Hematopoietic multipotent progenitor cell (in vitro differentiated cells): ENCODE measurements around the gene ABHD14A. TPM values are rescaled to one million over a fixed set of nuclear protein-coding genes. Genes with fewer than 3 reads are reported as not detected.

Experiments used
- small RNA-seq: library from RNA; depleted of rRNA; stranded (forward); fragments of <200 nt; gene quantifications from one replicate; pipeline ENCODE3, GENCODE V24; 2012
- total RNA-seq: library from RNA; depleted of rRNA; stranded (reverse); fragments of >200 nt; gene quantifications from one replicate; pipeline ENCODE4 v1.2.3, GENCODE V29; 2012

ABHD14A gene
- total RNA-seq, 1 donor, result 28.5 TPM

Small RNAs within 50 kb of the gene (small RNA-seq; reads per million reads assigned to genes)
- gene AC115284.1, result not detected

Other genes with a start within 250 kb of the ABHD14A start
- not detected for gene IQCF6, start 195.8 kb upstream of the ABHD14A start, total RNA-seq
- gene IQCF2, start 113.4 kb upstream of the ABHD14A start, total RNA-seq, result not detected
- gene IQCF5, start 99.5 kb upstream of the ABHD14A start, total RNA-seq, result 0.27 TPM
- gene IQCF1, start 71.7 kb upstream of the ABHD14A start, total RNA-seq, result not detected
- 32.3 TPM for gene RRP9, start 33.2 kb upstream of the ABHD14A start, total RNA-seq
- 21.8 TPM for gene PARP3, start 32.7 kb upstream of the ABHD14A start, total RNA-seq
- under 0.01 TPM for gene GPR62, start 19.7 kb upstream of the ABHD14A start, total RNA-seq
- gene PCBP4, start 7.6 kb upstream of the ABHD14A start, total RNA-seq, result 4.0 TPM
- 103 TPM for gene ABHD14B, start 1.0 kb upstream of the ABHD14A start, total RNA-seq
- gene ACY1, start 8.5 kb downstream of the ABHD14A start, total RNA-seq, result 38.0 TPM
- 3,278 TPM for gene RPL29, start 20.8 kb downstream of the ABHD14A start, total RNA-seq
- 25.3 TPM for gene DUSP7, start 81.5 kb downstream of the ABHD14A start, total RNA-seq
- gene POC1A, start 179.4 kb downstream of the ABHD14A start, total RNA-seq, result 6.7 TPM
- 25.6 TPM for gene ALAS1, start 223.1 kb downstream of the ABHD14A start, total RNA-seq